HepG2 (cell line): Measurements from ENCODE around the gene PHKB. TPM values are rescaled to one million over a fixed set of nuclear protein-coding genes. Genes with fewer than 3 reads are reported as not detected.

Source experiments
- ATAC-seq: fragments of 200-7000 bp; cut with Tn5 transposase; 3 replicates; pipeline ENCODE4 v1.9.1; 2020; ENCODE audit warnings: mild to moderate bottlenecking, moderate library complexity
- BruUV-seq: library from RNA; stranded (reverse); fragments of 400-500 nt; replicated peaks from 2 replicates; lab custom pipeline; 2021; lab: Mats Ljungman, UMichigan
- CTCF ChIA-PET: fragments of 300-600 bp; formaldehyde crosslinking; extraction: SDS; loops from one replicate; lab custom pipeline; 2021; ENCODE audit warnings: low total read pairs, inconsistent platforms, low intra/inter-chr PET ratio; lab: Yijun Ruan, JAX
- POLR2A ChIA-PET: fragments of 350-600 bp; sonication (Branson Sonifier 250); formaldehyde crosslinking; loops from one replicate; lab custom pipeline; 2020; ENCODE audit warnings: antibody characterized with exemption, inconsistent platforms; lab: Yijun Ruan, JAX
- DNase-seq: peaks from one replicate; pipeline ENCODE4 v3.0.0-alpha.2; 2015; ENCODE audit warnings: low spot score
- FAIRE-seq: peaks from 3 replicates; lab custom pipeline; 2011; peaks lifted over from hg19 to GRCh38; lab: Jason Lieb, UNC
- H2AFZ ChIP-seq: one replicate; pipeline ENCODE4 v1.6.1; 2011; ENCODE audit warnings: low read length, inconsistent platforms
- H3K27ac ChIP-seq: fragments of 300-600 bp; 3 replicates; pipeline ENCODE4 v1.8.0; 2011; ENCODE audit warnings: mixed run types, mild to moderate bottlenecking, mixed read lengths, low read length, inconsistent platforms; ENCODE audit not compliant: insufficient read depth; ENCODE audit errors: extremely low read length
- H3K27me3 ChIP-seq, 2 experiments: fragments of 200-600 bp in 1 of 2; 2 replicates in 1 of 2; 3 replicates in 1 of 2; pipeline versions ENCODE4 v1.6.0 to v1.8.0; 2011; ENCODE audit warnings: low read length in 2 of 2, mild to moderate bottlenecking in 2 of 2, moderate library complexity in 2 of 2, inconsistent platforms in 1 of 2; ENCODE audit not compliant: insufficient read depth in 2 of 2, control insufficient read depth in 1 of 2
- H3K36me3 ChIP-seq, 2 experiments: fragments of 200-600 bp in 1 of 2; replicated peaks in 1 of 2; 2 replicates in 1 of 2; 3 replicates in 1 of 2; pipeline versions ENCODE4 v1.5.1 to v1.8.0; 2011; ENCODE audit warnings: low read length in 2 of 2, inconsistent platforms in 1 of 2; ENCODE audit not compliant: insufficient read depth in 2 of 2, control insufficient read depth in 1 of 2
- H3K4me1 ChIP-seq: 2 replicates; pipeline ENCODE4 v1.5.1; 2012; ENCODE audit warnings: low read length, inconsistent platforms; ENCODE audit not compliant: insufficient read depth
- H3K4me2 ChIP-seq: 2 replicates; pipeline ENCODE4 v1.6.0; 2011; ENCODE audit warnings: low read depth, low read length, inconsistent platforms
- H3K4me3 ChIP-seq, 3 experiments: fragments of 200-600 bp in 1 of 3; sonication (generic), shearing (Covaris generic) in 1 of 3; replicated peaks in 1 of 3; 2 replicates each; pipeline ENCODE4 v1.5.1; 2011 to 2016; ENCODE audit warnings: low read length in 3 of 3, inconsistent platforms in 2 of 3, low read depth in 2 of 3, mild to moderate bottlenecking in 2 of 3, control low read depth in 1 of 3, mixed read lengths in 1 of 3; ENCODE audit not compliant: insufficient read depth in 1 of 3
- H3K79me2 ChIP-seq: one replicate; pipeline ENCODE4 v1.6.1; 2011; ENCODE audit warnings: low read length, inconsistent platforms; ENCODE audit not compliant: insufficient read depth
- H3K9ac ChIP-seq: 2 replicates; pipeline ENCODE4 v1.6.0; 2011; ENCODE audit warnings: mild to moderate bottlenecking, low read depth, low read length, inconsistent platforms; ENCODE audit not compliant: insufficient read depth
- H3K9me3 ChIP-seq: 2 replicates; pipeline ENCODE4 v1.5.1; 2012; ENCODE audit warnings: mild to moderate bottlenecking, low read length
- H4K20me1 ChIP-seq: 2 replicates; pipeline ENCODE4 v1.6.0; 2011; ENCODE audit warnings: inconsistent platforms, mild to moderate bottlenecking, low read length, moderate library complexity; ENCODE audit not compliant: insufficient read depth
- ATF7 ChIP-seq, 2 experiments: fragments of 450-650 bp in 1 of 2; sonication (generic) in 1 of 2; formaldehyde crosslinking in 1 of 2; IDR thresholded peaks; 2 replicates each; pipeline versions ENCODE4 v1.4.0 to v1.6.1; 2016 to 2020; ENCODE audit warnings: antibody characterized with exemption in 1 of 2, mild to moderate bottlenecking in 1 of 2, missing genetic modification reagents in 1 of 2
- DZIP1 ChIP-seq: sonication (generic); formaldehyde crosslinking; IDR thresholded peaks from 2 replicates; pipeline ENCODE4 v1.5.0; 2020; ENCODE audit warnings: mild to moderate bottlenecking, missing genetic modification reagents
- FOXO1 ChIP-seq: sonication (generic); formaldehyde crosslinking; IDR thresholded peaks from 2 replicates; pipeline ENCODE4 v1.4.0; 2020; ENCODE audit warnings: missing genetic modification reagents
- HOXD1 ChIP-seq: sonication (generic); formaldehyde crosslinking; IDR thresholded peaks from 2 replicates; pipeline ENCODE4 v1.5.0; 2020; ENCODE audit warnings: missing genetic modification reagents
- IRX3 ChIP-seq: sonication (generic); formaldehyde crosslinking; IDR thresholded peaks from 2 replicates; pipeline ENCODE4 v1.8.1; 2023; ENCODE audit warnings: mild to moderate bottlenecking, low read depth, missing genetic modification reagents, borderline replicate concordance
- MAFF ChIP-seq: IDR thresholded peaks from 2 replicates; pipeline ENCODE4 v1.6.1; 2011; ENCODE audit warnings: low read depth, low read length, improper control_type of control experiment
- MED13 ChIP-seq: sonication (generic); formaldehyde crosslinking; IDR thresholded peaks from 2 replicates; pipeline ENCODE4 v1.5.0; 2020; ENCODE audit warnings: missing genetic modification reagents
- POGZ ChIP-seq: sonication (generic); formaldehyde crosslinking; IDR thresholded peaks from 2 replicates; pipeline ENCODE4 v1.4.0; 2020; ENCODE audit warnings: mild to moderate bottlenecking, missing genetic modification reagents
- RBM39 ChIP-seq: fragments of 200-400 bp; formaldehyde crosslinking; IDR thresholded peaks from one replicate; pipeline ENCODE4 v1.6.1; 2018; ENCODE audit warnings: antibody characterized with exemption, mild to moderate bottlenecking, low read depth, low read length; ENCODE audit not compliant: poor library complexity, severe bottlenecking
- SMYD3 ChIP-seq: sonication (generic); formaldehyde crosslinking; IDR thresholded peaks from 2 replicates; pipeline ENCODE4 v1.8.1; 2023; ENCODE audit warnings: mild to moderate bottlenecking, missing genetic modification reagents
- TP53 ChIP-seq: sonication (generic); formaldehyde crosslinking; conservative IDR thresholded peaks from 2 replicates; pipeline ENCODE4 v1.4.0; 2020; ENCODE audit warnings: missing genetic modification reagents
- ZBTB1 ChIP-seq: sonication (generic); formaldehyde crosslinking; IDR thresholded peaks from 2 replicates; pipeline ENCODE4 v1.4.0; 2020; ENCODE audit warnings: missing genetic modification reagents, borderline replicate concordance
- ZNF205 ChIP-seq: IDR thresholded peaks from 2 replicates; pipeline ENCODE4 v1.6.1; 2018; ENCODE audit warnings: missing biosample characterization, missing genetic modification reagents
- ZNF563 ChIP-seq: sonication (generic); formaldehyde crosslinking; IDR thresholded peaks from 2 replicates; pipeline ENCODE4 v1.8.0; 2022; ENCODE audit warnings: mild to moderate bottlenecking, moderate library complexity, missing genetic modification reagents
- WGBS: methylation state at CpG from one replicate; pipeline ENCODE4 v1.1.6; 2017; ENCODE audit warnings: low lambda C conversion rate; 5-methylcytosine and 5-hydroxymethylcytosine counted together
- in situ Hi-C: cut with HindIII; loops from 2 replicates; pipeline ENCODE4 v1.10.0; 2017; ENCODE audit warnings: low pct_unique_long_range_greater_than_20kb; ENCODE audit not compliant: extremely low pct_ligation_motif_present
- intact Hi-C: fragments of 100-400 bp; cut with micrococcal nuclease; formaldehyde crosslinking; loops from one replicate; pipeline ENCODE4 v1.10.0; 2022; ENCODE audit not compliant: unreplicated experiment
- polyA plus RNA-seq, 8 experiments: library from polyadenylated mRNA; depleted of rRNA in 3 of 8; stranded (reverse) in 7 of 8; unstranded in 1 of 8; fragments of >200 nt; fragmentation: Illumina TruSeq in 4 of 8; extraction: Trizol in 4 of 8; gene quantifications; 2 replicates each; pipeline versions ENCODE4 v1.2.1 to v1.2.3, GENCODE V29; 2011 to 2016; ENCODE audit warnings: low read depth in 4 of 8, missing spikeins in 1 of 8, mixed read lengths in 1 of 8; ENCODE audit not compliant: insufficient read depth in 1 of 8
- total RNA-seq, 5 experiments: library from RNA; depleted of rRNA; stranded (reverse); fragments of >200 nt; fragmentation: Illumina TruSeq; extraction: Trizol; gene quantifications; 2 replicates each; pipeline ENCODE4 v1.2.3, GENCODE V29; 2016; ENCODE audit warnings: low read depth in 1 of 5

Gene PHKB
- total and polyA plus RNA-seq, 2 of the 13 experiments (the other 11 are each of a cell fraction or from before 2014, with no cell fraction given) = 66.0 to 80.8 TPM

GRCh38 chr16:47643323-47644000 lies 182.3 kb downstream of the PHKB start:
- intact Hi-C loops (no loop called here), in situ Hi-C loops (no loop called here)
- TF ChIP-seq RBM39 (no peak), SMYD3 (CRISPR knock-in tag) (no peak), TP53 (no peak), ATF7 (IDR thresholded peaks at IDR 0.05) (no peak), ATF7 (CRISPR knock-in tag; IDR thresholded peaks at IDR 0.05) (no peak), IRX3 (no peak), ZBTB1 (CRISPR knock-in tag) (no peak), POGZ (no peak), ZNF563 (no peak)
- CTCF ChIA-PET = no interaction called here
- Histone ChIP-seq H3K4me3 (no peak overlapping the region), H3K36me3 (peaks cover 8 to 21% of the 10 kb centered on the region in 2 experiments; a peak in 4 of 5 replicates), H3K4me2 (no peak overlapping the region), H3K4me1 (no peaks in the 10 kb centered on the region), H3K9ac (no peak overlapping the region), H3K27ac (no peak overlapping the region), H3K79me2 (no peaks in the 10 kb centered on the region), H3K27me3 (no peaks in the 10 kb centered on the region), H3K9me3 (no peaks in the 10 kb centered on the region), H4K20me1 (no peaks in the 10 kb centered on the region), H2AFZ (no peak overlapping the region)
- WGBS = 97% methylated on average over 4 of the region's 4 CpGs
- no TSS peak for BruUV-seq
- no peak for ATAC-seq
- DNase-seq = no peak
- POLR2A ChIA-PET = no interaction called here
- no peak for FAIRE-seq

GRCh38 chr16:47644166-47644565 lies 183.0 kb downstream of the PHKB start:
- Histone ChIP-seq H3K4me3 (no peak overlapping the region), H3K79me2 (no peaks in the 10 kb centered on the region), H3K27ac (no peak overlapping the region), H3K9ac (no peak overlapping the region), H3K4me2 (no peak overlapping the region), H2AFZ (no peak overlapping the region), H3K36me3 (peaks cover 9 to 25% of the 10 kb centered on the region in 2 experiments; a peak in 4 of 5 replicates), H3K27me3 (no peaks in the 10 kb centered on the region), H3K9me3 (no peaks in the 10 kb centered on the region), H3K4me1 (no peaks in the 10 kb centered on the region), H4K20me1 (no peaks in the 10 kb centered on the region)
- DNase-seq (no peak), ATAC-seq (no peak), FAIRE-seq (no peak)
- ChIA-PET CTCF (no interaction called here), POLR2A (no interaction called here)
- TF ChIP-seq DZIP1 (CRISPR knock-in tag) = no peak
- peak; percentile 88 for TF ChIP-seq ZNF205 (CRISPR knock-in tag)
- TF ChIP-seq FOXO1 (CRISPR knock-in tag) = no peak
- no peak for TF ChIP-seq HOXD1 (CRISPR knock-in tag)
- TF ChIP-seq MAFF = 0 out of 2 replicates have a peak, but pooled peaks have one; percentile 3
- no peak for TF ChIP-seq MED13 (CRISPR knock-in tag)
- WGBS = 92% methylated on average over 2 of the region's 2 CpGs
- no TSS peak for BruUV-seq
- intact Hi-C loops = no loop called here
- in situ Hi-C loops = no loop called here
